GM12878 (cell line): ENCODE measurements around the gene PTTG2.

Experiments
- KLF5 ChIP-seq: fragments of 450-650 bp; IDR thresholded peaks from 2 replicates; pipeline ENCODE4 v1.6.1; 2014; ENCODE audit warnings: mild to moderate bottlenecking; ENCODE audit not compliant: partially characterized antibody
- POLR2A ChIP-seq: IDR thresholded peaks from 2 replicates; pipeline ENCODE4 v1.6.1; 2011; ENCODE audit warnings: low read depth, mild to moderate bottlenecking, low read length
- SKIL ChIP-seq: fragments of 450-650 bp; IDR thresholded peaks from 2 replicates; pipeline ENCODE4 v1.6.1; 2017; ENCODE audit warnings: mild to moderate bottlenecking, low read depth, inconsistent platforms; ENCODE audit not compliant: poor library complexity, severe bottlenecking

DNA sequence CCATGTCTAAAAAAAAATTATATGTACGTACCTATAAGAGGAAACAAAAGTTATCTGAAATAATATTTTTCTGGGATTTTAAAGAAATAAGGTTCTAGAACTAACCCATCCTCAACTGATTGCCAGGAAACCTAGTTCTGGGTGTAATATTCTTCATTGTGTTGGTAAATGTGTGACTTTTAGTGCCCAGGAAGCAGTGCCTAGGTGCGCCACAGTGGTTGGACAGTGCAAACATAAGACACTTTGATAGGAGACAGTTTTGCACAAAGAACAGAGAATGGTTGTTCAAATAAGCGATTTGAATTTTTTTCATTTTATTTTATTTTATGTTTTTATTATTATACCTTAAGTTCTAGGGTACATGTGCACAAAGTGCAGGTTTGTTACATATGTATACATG is 22.0 kb upstream of the PTTG2 start:
- TF ChIP-seq POLR2A, result no peak
- TF ChIP-seq SKIL, result no peak
- no peak for TF ChIP-seq KLF5
